ENCODE results near the gene NEU4.

NEU4 gene

GRCh38 chr2:241865957-241866789, 57.2 kb downstream of the NEU4 start:
- DNase-seq = no peak
